CD4-positive, alpha-beta T cell treated with Interleukin-17A for 1 hour (primary cell): ENCODE data around the gene AADAT.
"Not testable (repeated sequence)": the region's sequence is repeated elsewhere in the genome, so short reads cannot be mapped to it uniquely, and the experiment has no call there.

Experiments
- DNase-seq: peaks from one replicate; pipeline ENCODE4 v3.0.0-alpha.2; 2020

AADAT gene

DNA sequence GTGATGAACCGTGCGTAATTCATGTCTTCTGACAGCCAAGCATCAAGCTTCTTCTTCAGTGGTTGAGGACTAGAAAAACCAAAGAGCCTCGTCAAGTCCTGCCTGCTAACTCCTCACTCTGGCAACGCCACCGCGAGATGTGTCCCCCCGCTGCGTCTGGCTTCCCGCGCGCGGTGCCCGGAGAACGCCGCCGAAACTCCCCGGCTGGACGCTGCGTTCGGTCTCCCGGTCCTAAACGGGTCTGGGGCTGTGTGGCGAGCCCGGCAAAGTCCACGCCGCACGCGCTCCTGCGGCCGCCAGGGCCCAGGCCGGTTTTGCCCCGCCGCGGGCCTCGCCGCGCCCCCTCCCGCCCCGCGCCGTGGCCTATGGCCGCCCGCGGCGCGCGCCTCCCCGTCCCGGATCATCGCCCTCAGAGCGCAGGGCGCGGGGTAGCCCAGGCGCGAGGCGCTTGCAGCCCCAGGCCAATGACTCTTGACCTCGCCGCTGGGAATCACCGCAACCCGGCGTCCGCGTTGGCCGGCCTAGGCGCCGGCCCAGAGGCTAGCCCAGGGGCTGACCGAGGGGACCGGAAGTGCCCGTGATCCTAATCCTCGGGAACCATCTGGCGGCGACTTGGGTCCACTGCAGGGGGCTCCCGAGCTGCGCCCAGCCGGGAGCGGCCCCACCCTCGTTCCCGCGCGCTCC lies at the start of gene AADAT:
TSS of gene AADAT (minus strand) at position 289 of the 684 bp plus-strand sequence. CDS start at position 23, 266 bp downstream.
- no peak for DNase-seq

- peak; percentile 57 for DNase-seq
Observed at GRCh38 chr4:170138580-170139194, 48.9 kb upstream of the AADAT start.

DNA sequence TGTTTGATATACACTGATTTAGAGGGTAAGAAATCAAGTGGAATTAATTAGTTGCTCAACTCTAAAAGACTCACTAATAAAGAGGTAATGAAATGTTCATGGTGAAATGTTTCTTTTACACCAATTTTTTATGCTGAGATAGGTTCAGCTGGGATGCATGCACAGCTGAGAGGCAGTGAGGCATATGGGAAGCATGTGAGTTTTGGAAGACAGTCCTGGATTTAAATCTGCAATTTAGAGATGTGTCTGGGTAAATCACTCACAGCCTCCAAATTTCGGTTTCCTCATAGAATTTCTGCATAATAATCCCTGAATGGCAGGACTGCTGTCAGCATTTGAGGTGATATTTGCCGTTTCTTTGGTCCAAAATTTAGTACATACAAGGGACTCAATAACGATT lies 48.2 kb upstream of the AADAT start:
- DNase-seq: no peak

GRCh38 chr4:170137466-170137865 lies 47.7 kb upstream of the AADAT start:
- no peak for DNase-seq

GRCh38 chr4:170134821-170135220 lies 45.1 kb upstream of the AADAT start:
- no peak for DNase-seq

DNA sequence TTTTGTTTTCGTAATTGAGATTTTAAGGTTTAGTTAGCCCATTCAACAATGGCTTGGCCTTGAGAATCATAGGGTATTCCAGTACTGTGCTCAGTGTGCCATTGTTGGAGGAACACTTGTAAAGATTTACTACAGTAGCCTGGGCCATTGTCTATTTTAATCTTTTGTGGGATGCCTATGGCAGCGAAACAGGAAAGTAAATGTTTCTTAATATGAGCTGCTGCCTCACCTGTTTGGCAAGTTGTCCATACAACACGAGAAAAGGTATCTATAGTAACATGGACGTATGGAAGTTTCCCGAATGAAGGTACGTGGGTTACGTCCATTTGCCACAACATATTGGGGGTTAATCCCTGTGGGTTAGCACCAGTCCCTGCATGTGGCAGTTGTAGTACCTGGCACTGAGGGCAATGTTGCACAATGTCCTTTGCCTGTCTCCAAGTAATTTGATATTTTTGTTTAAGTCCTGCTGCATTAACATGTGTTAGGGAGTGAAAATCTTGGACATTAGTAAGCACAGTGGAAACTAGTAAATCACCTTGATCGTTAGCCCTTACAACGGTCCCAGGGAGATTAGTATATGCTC lies 38.6 kb upstream of the AADAT start:
- DNase-seq: no peak

GRCh38 chr4:170127758-170128157 lies 38.0 kb upstream of the AADAT start:
- no peak for DNase-seq

GRCh38 chr4:170124406-170124805 lies 34.6 kb upstream of the AADAT start:
- DNase-seq: no peak

GRCh38 chr4:170122252-170122651 lies 32.5 kb upstream of the AADAT start:
- DNase-seq: no peak

GRCh38 chr4:170114636-170115035 lies 24.9 kb upstream of the AADAT start:
- DNase-seq: no peak

- not testable (repeated sequence) for DNase-seq
Observed at GRCh38 chr4:170114183-170114582, 24.4 kb upstream of the AADAT start.

- DNase-seq: no peak
Observed at GRCh38 chr4:170111546-170111945, 21.8 kb upstream of the AADAT start.

GRCh38 chr4:170111085-170111484 lies 21.3 kb upstream of the AADAT start:
- no peak for DNase-seq

DNA sequence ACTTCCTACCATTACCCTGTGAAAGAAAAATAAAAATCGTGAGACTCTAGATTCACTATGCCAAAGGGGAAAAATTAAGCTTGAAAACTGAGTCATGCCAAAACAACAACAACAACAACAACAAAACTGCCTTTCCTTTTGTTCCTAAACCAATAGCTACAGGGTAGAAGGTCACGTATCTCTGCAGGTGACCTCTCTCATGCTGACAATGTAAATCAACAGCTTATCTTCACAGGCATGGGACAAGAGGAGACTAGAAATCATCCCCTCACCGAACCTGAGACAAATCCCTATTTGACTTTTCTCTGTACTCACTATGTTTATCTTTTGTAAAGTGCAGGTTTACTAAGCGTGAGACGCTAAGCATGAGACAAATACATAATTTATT lies 20.5 kb upstream of the AADAT start:
- no peak for DNase-seq

- no peak for DNase-seq
Observed at GRCh38 chr4:170109586-170110284, 20.0 kb upstream of the AADAT start.

DNA sequence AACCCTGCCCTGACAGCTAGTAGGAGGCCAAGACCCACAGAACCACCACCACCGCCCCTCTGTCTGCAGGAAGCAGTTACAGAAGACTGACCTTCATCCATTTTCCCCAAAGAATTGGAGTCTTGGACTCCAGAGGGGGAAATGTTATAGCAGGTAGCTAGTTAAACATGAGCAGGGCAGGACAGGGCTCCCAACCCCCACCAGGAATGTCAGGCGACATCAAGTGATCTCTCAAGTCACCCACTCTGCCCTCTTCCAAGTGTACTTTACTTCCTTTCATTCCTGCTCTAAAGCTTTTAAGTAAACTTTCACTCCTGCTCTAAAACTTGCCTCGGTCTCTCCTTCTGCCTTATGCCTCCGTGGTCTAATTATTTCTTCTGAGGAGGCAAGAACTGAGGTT lies 17.1 kb upstream of the AADAT start:
- DNase-seq: no peak

DNA sequence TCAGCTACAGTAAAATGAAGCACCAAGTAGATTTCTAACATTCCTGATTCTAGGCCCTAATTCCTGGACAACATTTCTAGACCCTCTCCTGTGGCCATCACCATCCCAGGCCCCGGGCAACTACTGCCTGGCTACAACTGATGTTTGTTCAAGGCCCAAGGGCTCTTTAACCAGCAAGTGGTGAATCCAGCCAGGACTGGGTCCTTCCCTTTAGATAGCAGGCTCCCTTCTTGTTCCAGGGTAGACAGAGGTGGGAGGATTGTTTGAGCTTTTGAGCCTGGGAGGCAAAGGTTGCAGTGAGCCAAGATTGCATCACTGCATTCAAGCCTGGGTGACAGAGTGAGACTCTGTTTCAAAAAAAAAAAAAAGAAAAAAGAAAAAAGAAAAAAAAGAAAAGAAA lies 12.7 kb upstream of the AADAT start:
- DNase-seq: no peak

DNA sequence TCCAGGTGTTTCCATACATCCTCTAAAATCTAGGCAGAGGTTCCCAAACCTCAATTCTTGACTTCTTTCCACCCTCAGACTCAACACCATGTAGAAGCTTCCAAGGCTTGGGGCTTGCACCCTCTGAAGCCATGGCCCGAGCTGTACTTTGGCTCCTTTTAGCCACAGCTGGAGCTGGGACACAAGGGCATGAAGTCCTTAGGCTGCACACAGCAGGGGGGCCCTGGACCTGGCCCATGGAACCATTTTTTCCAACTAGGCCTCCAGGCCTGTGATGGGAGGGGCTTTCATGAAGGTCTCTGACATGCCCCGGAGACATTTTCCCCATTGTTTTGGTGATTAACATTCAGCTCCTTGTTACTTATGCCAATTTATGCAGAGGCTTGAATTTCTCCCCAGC lies 8.4 kb upstream of the AADAT start:
- DNase-seq: not testable (repeated sequence)

GRCh38 chr4:170097681-170098080 lies 7.9 kb upstream of the AADAT start:
- DNase-seq: no peak

DNA sequence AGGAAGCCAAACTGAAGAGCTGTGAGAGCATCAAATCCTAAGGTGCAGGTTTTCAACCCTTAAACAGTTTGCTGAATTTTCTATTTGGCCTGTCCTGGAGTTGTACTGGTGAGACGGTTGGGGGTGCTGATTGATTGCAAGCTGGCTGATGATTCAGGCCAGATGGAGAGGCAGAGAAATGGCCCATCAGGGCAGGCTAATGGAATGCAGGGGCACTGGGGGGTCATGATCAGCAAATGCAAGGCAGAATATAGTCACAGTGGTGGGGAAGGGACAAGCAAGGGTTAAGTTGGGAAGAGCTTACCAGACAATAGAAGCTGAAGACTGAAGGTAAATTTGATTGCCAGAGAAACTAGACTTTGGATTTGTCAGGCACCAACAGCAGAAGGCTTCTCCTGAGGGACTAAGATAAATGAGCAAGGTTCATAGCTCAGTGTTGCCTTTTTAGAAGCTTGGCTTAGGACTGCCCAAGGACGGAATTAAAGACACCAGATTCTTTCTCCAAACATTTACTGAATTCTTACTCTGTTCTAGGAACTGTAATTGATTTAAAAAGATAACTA lies 4.3 kb upstream of the AADAT start:
- no peak for DNase-seq

DNA sequence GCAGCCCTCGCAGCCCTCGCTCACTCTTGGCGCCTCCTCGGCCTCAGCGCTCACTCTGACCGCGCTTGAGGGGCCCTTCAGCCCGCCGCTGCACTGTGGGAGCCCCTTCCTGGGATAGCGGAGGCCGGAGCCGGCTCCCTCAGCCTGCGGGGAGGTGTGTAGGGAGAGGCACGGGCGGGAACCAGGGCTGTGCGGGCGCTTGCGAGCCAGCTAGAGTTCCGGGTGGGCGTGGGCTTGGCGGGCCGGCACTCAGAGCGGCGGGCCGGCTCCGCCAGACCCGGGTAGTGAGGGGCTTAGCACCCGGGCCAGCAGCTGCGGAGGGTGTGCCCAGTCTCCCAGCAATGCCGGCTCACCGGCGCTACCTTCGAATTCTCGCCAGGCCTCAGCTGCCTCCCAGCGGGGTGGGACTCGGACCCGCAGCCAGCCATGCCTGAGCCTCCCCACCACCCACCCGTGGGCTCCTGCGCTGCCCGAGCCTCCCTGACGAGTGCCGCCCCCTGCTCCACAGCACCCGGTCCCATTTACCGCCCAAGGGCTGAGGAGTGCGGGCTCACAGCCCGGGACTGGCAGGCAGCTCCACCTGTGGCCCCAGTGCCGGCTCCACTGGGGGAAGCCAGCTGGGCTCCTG lies 1.4 kb upstream of the AADAT start:
- DNase-seq: no peak

- DNase-seq: no peak
Observed at GRCh38 chr4:170090352-170091052, 746 bp upstream of the AADAT start.
